22Rv1 (cell line): Measurements from ENCODE around the gene NSUN7.

ENCODE experiments used
- H3K27ac ChIP-seq: fragments of 450-650 bp; 2 replicates; pipeline ENCODE4 v1.5.1; 2017
- CTCF ChIP-seq: fragments of 450-650 bp; IDR thresholded peaks from 2 replicates; pipeline ENCODE4 v1.5.1; 2017; ENCODE audit warnings: mild to moderate bottlenecking
- ZFX ChIP-seq: fragments of 450-650 bp; IDR thresholded peaks from 2 replicates; pipeline ENCODE4 v1.6.1; 2017; ENCODE audit warnings: antibody characterized with exemption, borderline replicate concordance

Gene NSUN7

GRCh38 chr4:40827758-40828157, 78.0 kb downstream of the NSUN7 start:
- no peak overlapping the region for H3K27ac ChIP-seq
- TF ChIP-seq ZFX, result no peak
- no peak for TF ChIP-seq CTCF

GRCh38 chr4:40828661-40829060, 78.9 kb downstream of the NSUN7 start:
- no peak for TF ChIP-seq ZFX
- TF ChIP-seq CTCF, result no peak

GRCh38 chr4:40829586-40829985, 79.8 kb downstream of the NSUN7 start:
- no peak for TF ChIP-seq CTCF
- TF ChIP-seq ZFX, result no peak
- no peak overlapping the region for H3K27ac ChIP-seq

More at GRCh38 chr4:40828661-40829060, 78.9 kb downstream of the NSUN7 start:
- no peak overlapping the region for H3K27ac ChIP-seq

- no peak overlapping the region for H3K27ac ChIP-seq
- no peak for TF ChIP-seq CTCF
- TF ChIP-seq ZFX, result no peak
Observed at GRCh38 chr4:40831146-40831907, 81.6 kb downstream of the NSUN7 start.

- no peak overlapping the region for H3K27ac ChIP-seq
- no peak for TF ChIP-seq CTCF
- TF ChIP-seq ZFX, result no peak
Observed at GRCh38 chr4:40832175-40832574, 82.4 kb downstream of the NSUN7 start.

GRCh38 chr4:40833212-40833611, 83.5 kb downstream of the NSUN7 start:
- H3K27ac ChIP-seq, result no peak overlapping the region
- TF ChIP-seq ZFX (no peak), CTCF (no peak)

- TF ChIP-seq ZFX (no peak), CTCF (no peak)
Observed at GRCh38 chr4:40837094-40837870, 87.5 kb downstream of the NSUN7 start.

More at GRCh38 chr4:40837094-40837870, 87.5 kb downstream of the NSUN7 start:
- no peak overlapping the region for H3K27ac ChIP-seq
